ENCODE results near the gene RASSF1.
A peak's percentile ranks its signal among the peaks of the same experiment; 100 is the strongest.
"Not testable (repeated sequence)": the region's sequence is repeated elsewhere in the genome, so short reads cannot be mapped to it uniquely, and the experiment has no call there.

The RASSF1 gene

DNA sequence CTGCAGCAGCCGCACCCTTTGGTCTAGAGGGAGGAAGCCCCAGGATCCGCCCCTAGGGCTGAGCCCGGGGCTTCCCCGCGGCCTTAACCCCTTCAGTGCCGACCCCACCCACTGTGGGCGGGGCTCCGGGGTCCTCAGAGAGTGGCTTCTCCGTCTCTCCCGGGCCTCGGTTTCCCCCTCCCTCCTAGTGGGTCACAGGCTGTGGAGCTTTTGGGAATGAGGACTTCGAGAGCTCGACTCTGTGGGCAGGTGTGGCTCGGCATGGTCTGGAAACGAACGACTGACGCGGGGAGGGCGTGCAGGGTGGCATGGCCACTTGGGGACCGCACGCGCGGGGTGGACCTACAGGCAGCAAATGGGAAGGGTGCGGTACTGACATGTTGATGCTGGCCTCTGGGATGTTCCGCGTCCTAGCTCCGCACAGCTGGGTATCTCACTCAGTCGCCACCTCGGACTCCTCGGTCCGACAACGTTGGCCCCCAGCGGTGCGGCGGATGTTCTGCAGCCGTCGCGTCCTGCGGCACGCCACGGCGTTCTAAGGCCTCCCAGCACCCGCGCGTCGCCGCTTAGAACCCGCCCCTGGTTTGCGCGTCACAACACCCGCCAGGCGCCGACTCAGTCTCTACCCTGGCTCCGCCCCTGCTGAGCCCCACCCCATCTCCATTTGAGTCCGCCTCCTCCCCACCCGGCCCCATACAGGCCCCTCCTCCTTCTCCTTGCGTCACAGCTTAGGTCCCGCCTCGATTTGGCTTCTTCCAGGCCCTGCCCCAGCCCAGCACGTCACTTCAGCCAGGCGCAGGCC lies 41.6 kb downstream of the RASSF1 start, which contains the start of the genes HYAL3 and NAA80:
HYAL3 (minus strand) TSS at position 570 of the 802 bp plus-strand sequence. CDS start 3,803 bp downstream, outside the sequence.
NAA80 (minus strand) TSS at position 570 of the 802 bp plus-strand sequence. CDS start 1,942 bp downstream, outside the sequence.
- peak; percentile 91 for DNase-seq

- no peak for DNase-seq
Measured at GRCh38 chr3:50297896-50298725, 42.5 kb downstream of the RASSF1 start.

GRCh38 chr3:50297384-50297775 lies 43.3 kb downstream of the RASSF1 start:
- DNase-seq, result no peak

DNA sequence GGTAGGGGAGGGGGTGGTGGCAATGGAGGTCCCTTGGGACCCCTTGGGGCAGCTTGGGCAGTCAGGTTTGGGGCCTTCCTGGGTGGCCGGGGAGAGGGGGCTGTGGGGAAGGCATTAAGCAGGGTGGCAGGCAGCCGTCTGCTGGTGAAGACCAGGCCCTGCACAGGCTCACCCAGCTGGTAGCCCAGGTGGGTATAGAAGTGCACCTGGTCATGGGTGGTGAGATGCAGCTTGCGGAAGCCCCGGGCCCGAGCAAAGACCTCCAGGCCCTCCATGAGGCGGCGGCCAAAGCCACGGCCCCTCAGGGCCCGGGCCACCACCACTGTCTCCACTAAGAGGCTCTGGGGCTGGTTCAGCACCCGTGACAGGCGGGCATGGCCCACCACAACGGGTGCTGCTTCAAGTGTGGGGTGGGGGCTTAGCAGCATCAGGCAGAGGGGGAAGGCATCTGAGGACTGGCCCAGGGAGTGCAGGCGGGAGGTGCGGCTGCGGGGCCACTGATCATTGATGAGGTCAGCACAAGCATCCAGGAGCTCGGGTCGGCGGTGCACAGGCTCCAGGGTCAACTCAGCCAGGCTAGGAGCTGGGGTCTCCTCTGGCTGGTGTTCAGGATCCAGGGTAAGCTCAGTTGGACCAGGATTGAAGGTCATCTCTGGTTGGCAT lies 43.8 kb downstream of the RASSF1 start:
- DNase-seq, result no peak

- DNase-seq, result no peak
Measured at GRCh38 chr3:50295553-50296431, 44.8 kb downstream of the RASSF1 start.

GRCh38 chr3:50294492-50295403 lies 45.9 kb downstream of the RASSF1 start:
- no peak for DNase-seq

DNA sequence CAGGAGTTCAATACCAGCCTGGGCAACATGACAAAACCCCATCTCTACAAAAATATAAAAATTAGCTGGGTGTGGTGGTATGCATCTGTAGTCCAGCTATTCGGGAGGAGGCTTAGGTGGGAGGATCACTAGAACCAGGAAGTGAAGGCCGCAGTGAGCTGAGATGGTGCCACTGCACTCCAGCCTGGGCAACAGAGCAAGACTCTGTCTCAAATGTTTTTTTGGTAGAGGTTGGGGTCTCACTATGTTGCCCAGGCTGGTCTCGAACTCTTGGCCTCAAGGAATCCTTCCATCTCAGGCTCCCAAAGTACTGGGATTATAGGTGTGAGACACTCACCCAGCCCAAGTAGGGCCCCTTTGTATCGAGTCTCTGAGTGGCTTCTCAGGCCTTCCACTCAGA lies 46.5 kb downstream of the RASSF1 start:
- DNase-seq, result no peak

GRCh38 chr3:50293079-50293801 lies 47.4 kb downstream of the RASSF1 start:
- DNase-seq, result no peak

GRCh38 chr3:50292159-50293078 lies 48.2 kb downstream of the RASSF1 start, which contains the start of gene IFRD2:
Gene IFRD2, minus strand, starts transcription at chr3:50292429. Its CDS starts 155 bp downstream, at chr3:50292274.
- DNase-seq, result peak; percentile 86

DNA sequence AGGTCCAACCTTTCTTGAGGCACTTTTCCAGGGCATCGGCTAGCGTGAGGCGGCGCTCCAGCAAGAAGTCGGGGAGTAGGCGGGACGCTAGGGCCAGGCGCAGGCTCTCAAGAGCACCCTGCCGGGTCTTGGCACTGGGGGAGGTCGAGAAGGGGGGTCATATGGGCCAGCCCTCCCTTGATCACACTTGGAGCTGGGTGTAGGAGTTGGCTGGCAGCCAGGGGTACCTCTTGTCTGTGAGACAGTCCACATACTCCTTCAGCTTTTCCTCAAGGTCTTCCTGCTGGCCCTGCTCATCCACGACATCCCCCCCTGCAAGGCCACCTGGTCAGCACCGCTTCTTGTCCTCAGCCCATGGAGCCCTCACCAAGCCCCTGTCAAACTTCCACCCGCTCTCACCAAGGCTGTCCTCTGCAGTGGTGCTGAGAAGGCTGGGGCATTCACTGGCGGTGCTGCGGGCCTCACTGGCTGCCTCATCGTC lies 50.4 kb downstream of the RASSF1 start:
- DNase-seq, result no peak

GRCh38 chr3:50289130-50289529 lies 51.5 kb downstream of the RASSF1 start:
- DNase-seq, result no peak

DNA sequence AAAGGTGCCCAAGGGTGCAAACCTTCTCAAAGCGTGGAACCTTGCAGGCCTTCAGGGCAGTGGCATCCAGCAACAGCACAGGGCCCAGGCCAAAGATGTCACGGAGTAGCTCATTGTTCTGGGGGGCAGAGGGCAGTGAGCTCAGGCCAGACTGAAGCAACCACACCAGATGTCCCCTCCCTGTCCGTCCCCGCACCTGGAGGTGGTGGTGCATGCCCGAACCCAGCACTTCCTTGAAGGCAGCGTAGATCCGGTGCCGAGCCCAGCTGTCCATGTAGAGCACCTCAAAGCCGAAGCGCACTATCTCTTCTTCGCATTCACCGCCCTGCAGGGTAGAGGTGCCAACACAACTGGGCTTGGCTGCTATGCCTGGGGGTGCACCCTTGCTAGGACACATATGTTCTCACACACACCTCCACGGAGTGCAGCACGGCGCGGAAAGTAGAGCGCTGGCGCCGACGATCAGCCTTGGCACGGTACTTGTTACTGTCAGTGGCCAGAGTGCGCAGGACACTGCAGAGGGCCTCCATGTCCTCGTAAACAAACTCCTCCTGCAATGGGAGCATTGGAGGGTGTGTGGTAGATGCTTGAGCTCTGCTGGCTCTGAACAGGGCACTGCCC lies 52.1 kb downstream of the RASSF1 start:
- DNase-seq, result no peak

DNA sequence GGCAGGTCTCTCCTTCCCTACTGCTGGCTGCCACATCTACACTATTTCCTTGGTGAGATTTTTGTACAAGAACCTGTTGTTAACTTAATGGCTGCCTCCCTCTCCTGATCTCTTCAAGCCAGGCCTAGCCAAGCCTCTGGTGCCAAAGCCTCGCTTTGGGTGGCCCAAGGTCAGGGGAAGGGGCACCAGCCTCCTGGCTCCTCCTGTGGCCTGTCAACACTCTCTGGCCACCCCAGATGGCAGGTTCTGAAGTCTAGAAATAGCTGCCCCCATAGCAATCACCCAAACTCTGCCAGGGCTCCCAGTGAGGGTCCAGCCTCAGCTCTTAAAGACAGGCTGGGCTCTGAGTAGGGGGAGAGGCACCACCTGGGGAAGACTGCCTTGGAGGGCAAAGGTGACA lies 53.4 kb downstream of the RASSF1 start:
- no peak for DNase-seq

- DNase-seq, result no peak
Measured at GRCh38 chr3:50286322-50287227, 54.1 kb downstream of the RASSF1 start.

- DNase-seq, result not testable (repeated sequence)
Measured at GRCh38 chr3:50284121-50284520, 56.5 kb downstream of the RASSF1 start.

Measured in NCI-H510A (cell line).